ENCODE results near the gene ASGR2. TPM values are rescaled to one million over a fixed set of nuclear protein-coding genes. Genes with fewer than 3 reads are reported as not detected.
"Not testable (repeated sequence)": the region's sequence is repeated elsewhere in the genome, so short reads cannot be mapped to it uniquely, and the experiment has no call there.

ASGR2 gene
- total RNA-seq, 1 donor from 2014 or later: 1.3 TPM

DNA sequence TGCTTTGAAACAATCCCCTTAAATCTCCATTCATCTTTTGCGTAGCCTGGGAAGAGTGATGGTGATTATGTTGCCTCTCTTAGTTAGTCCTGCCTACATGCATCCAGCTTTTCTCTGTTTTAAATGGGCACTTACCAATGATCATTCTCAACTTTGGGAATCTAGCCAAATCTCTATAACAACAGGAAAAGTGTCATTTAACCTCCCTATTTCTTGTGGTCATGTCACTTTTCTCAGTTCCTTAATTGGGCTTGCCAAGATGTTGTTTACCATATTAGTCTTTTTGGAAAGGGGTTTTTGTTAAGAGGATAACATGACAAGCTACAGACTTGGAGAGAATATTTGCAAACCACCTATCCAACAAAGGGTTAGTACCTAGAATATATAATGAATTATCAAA, 19.0 kb downstream of the ASGR2 start:
- DNase-seq (no peak), ATAC-seq (no peak)
- Histone ChIP-seq H3K27me3 (no peaks in the 10 kb centered on the region), H3K36me3 (no peaks in the 10 kb centered on the region), H3K27ac (no peak overlapping the region), H3K4me1 (no peaks in the 10 kb centered on the region), H3K4me3 (no peak overlapping the region), H3K9me3 (no peaks in the 10 kb centered on the region)
- TF ChIP-seq, protein P1, sequence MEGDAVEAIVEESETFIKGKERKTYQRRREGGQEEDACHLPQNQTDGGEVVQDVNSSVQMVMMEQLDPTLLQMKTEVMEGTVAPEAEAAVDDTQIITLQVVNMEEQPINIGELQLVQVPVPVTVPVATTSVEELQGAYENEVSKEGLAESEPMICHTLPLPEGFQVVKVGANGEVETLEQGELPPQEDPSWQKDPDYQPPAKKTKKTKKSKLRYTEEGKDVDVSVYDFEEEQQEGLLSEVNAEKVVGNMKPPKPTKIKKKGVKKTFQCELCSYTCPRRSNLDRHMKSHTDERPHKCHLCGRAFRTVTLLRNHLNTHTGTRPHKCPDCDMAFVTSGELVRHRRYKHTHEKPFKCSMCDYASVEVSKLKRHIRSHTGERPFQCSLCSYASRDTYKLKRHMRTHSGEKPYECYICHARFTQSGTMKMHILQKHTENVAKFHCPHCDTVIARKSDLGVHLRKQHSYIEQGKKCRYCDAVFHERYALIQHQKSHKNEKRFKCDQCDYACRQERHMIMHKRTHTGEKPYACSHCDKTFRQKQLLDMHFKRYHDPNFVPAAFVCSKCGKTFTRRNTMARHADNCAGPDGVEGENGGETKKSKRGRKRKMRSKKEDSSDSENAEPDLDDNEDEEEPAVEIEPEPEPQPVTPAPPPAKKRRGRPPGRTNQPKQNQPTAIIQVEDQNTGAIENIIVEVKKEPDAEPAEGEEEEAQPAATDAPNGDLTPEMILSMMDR (IDR thresholded peaks at IDR 0.05): no peak
- intact Hi-C loops (cut with DNase I): no loop called here

DNA sequence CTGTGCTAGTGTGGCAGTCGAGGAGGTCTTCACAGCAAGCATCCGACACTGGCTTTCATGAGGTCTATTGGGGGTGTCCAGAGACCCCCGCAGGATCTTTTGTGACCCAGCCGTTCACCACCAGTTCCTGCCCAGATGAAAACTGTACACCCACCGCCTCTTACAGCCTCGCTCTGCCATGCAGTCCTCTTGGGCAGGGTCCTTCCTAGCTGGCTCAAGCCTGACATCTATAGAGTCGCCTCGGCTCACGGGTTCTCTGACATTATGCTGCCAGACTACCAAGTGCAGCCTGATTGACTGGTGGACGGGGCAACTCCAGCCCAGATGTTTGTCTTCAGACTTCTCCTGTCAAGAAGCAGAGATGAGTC, 20.0 kb downstream of the ASGR2 start:
- Histone ChIP-seq H3K27me3 (no peaks in the 10 kb centered on the region), H3K27ac (no peak overlapping the region), H3K36me3 (no peaks in the 10 kb centered on the region), H3K4me3 (no peak overlapping the region), H3K9me3 (no peaks in the 10 kb centered on the region), H3K4me1 (no peaks in the 10 kb centered on the region)
- intact Hi-C loops (cut with DNase I): no loop called here
- peak; percentile 11 for ATAC-seq
- TF ChIP-seq, protein P1 (IDR thresholded peaks at IDR 0.05): no peak
- no peak for DNase-seq

DNA sequence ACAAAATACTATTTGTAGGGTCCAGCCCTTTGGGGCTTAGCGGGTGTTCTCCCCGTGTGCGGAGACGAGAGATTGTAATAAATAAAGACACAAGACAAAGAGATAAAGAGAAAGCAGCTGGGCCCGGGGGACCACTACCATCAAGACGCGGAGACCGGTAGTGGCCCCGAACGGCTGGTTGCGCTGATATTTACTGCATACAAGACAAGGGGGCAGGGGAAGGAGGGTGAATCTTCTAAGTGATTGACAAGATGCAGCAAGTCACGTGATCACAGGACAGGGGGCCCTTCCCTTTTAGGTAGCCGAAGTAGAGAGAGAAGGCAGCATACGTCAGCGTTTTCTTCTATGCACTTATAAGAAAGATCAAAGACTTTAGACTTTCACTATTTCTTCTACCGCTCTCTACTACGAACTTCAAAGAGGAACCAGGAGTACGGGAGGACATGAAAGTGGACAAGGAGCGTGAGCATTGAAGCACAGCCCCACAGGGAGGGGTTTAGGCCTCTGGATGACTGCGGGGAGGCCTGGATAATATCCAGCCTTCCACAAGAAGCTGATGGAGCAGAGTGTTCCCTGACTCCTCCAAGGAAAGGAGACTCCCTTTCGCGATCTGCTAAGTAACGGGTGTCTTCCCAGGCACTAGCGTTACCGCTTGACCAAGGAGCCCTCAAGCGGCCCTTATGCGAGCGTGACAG, 23.2 kb downstream of the ASGR2 start:
- intact Hi-C loops (cut with DNase I); H3K36me3 ChIP-seq; H3K27ac ChIP-seq; H3K9me3 ChIP-seq; H3K27me3 ChIP-seq; ATAC-seq; H3K4me3 ChIP-seq; H3K4me1 ChIP-seq: not testable (repeated sequence)
- DNase-seq: peak; percentile 48

DNA sequence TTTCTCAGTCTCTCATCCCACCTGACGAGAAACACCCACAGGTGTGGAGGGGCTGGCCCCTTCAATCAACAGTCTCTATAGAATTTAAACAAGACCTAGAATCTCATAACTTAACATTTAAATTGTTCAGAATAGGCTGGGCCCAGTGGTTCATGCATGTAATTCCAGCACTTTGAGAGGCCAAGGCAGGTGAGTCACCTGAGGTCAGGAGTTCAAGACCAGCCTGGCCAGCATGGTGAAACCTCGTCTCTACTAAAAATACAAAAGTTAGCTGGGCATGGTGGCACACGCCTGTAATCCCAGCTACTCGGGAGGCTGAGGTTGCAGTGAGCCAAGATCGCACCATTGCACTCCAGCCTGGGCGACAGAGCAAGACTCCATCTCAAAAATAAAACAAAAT, 25.1 kb downstream of the ASGR2 start:
- H3K9me3 ChIP-seq; DNase-seq; H3K4me3 ChIP-seq; intact Hi-C loops (cut with DNase I); H3K27ac ChIP-seq; H3K4me1 ChIP-seq; ATAC-seq; H3K27me3 ChIP-seq; H3K36me3 ChIP-seq: not testable (repeated sequence)

DNA sequence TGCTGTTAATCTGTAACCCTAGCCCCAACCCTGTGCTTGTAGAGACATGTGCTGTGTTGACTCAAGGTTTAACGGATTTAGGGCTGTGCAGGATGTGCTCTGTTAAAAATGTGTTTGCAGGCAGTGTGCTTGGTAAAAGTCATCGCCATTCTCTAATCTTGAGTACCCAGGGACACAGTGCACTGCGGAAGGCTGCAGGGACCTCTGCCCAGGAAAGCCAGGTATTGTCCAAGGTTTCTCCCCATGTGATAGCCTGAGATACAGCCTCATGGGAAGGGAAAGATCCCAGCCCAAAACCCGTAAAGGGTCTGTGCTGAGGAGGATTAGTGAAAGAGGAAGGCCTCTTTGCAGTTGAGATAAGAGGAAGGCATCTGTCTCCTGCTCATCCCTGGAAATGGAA, 26.2 kb downstream of the ASGR2 start:
- H3K27me3 ChIP-seq; H3K4me3 ChIP-seq; ATAC-seq; H3K36me3 ChIP-seq; H3K4me1 ChIP-seq; H3K9me3 ChIP-seq; DNase-seq; intact Hi-C loops (cut with DNase I); H3K27ac ChIP-seq: not testable (repeated sequence)

DNA sequence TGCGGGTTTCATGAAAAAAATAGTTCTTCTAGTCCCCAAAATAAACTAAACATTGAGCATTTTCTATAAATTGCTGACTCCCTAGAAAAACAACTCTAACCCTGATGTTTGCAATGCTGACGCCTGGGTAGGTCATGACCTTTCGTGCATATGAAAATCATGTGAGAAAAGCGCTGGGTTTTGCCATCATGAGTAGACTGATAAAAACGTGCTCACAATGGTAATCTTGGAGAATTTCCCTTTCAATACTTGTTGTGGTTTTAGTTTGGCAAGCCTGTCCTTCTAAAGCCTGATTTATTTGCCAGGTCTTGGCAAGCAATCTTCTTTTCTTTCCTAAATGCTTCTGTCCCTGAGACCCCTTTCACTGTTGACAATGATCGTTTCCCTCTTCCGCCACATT, 30.5 kb downstream of the ASGR2 start:
- H3K27me3 ChIP-seq: no peaks in the 10 kb centered on the region
- TF ChIP-seq, protein P1 (IDR thresholded peaks at IDR 0.05): no peak
- H3K4me3 ChIP-seq: no peak overlapping the region
- no peaks in the 10 kb centered on the region for H3K9me3 ChIP-seq
- H3K36me3 ChIP-seq: no peaks in the 10 kb centered on the region
- H3K4me1 ChIP-seq: peaks cover 4% of the 10 kb centered on the region
- intact Hi-C loops (cut with DNase I): no loop called here
- no peak overlapping the region for H3K27ac ChIP-seq
- no peak for ATAC-seq
- DNase-seq: no peak

DNA sequence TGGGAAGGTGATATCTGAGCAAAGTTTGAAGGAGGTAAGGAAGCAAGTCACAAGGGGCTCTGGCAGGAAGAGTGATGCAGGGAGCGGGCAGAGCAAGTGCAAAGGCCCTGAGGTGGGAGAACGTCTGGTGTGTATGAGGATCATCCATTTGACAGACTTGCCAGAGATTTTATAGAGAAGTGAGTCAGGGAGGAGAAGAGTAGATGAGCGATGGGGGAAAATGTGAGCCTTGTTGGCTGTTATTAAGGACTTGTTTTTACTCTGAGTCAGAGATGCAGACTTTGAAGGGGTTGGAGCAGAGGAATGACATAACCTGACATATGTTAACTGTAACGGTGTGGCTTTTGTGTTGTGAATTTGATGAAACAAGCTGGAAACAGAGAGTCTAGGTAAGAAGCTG, 31.0 kb downstream of the ASGR2 start:
- Histone ChIP-seq H3K36me3 (no peaks in the 10 kb centered on the region), H3K27ac (no peak overlapping the region), H3K4me1 (peaks cover 4% of the 10 kb centered on the region), H3K4me3 (no peak overlapping the region), H3K9me3 (no peaks in the 10 kb centered on the region), H3K27me3 (no peaks in the 10 kb centered on the region)
- intact Hi-C loops (cut with DNase I): no loop called here
- DNase-seq (no peak), ATAC-seq (no peak)
- TF ChIP-seq, protein P1 (IDR thresholded peaks at IDR 0.05): no peak

All from upper lobe of right lung (tissue), 1 donor.